ENCODE measurements around the gene MRGPRF. TPM values are rescaled to one million over a fixed set of nuclear protein-coding genes. Genes with fewer than 3 reads are reported as not detected.

Gene MRGPRF
- polyA plus RNA-seq, 1 of the 3 experiments (the other 2 are of a cell fraction), result 0.18 TPM

DNA sequence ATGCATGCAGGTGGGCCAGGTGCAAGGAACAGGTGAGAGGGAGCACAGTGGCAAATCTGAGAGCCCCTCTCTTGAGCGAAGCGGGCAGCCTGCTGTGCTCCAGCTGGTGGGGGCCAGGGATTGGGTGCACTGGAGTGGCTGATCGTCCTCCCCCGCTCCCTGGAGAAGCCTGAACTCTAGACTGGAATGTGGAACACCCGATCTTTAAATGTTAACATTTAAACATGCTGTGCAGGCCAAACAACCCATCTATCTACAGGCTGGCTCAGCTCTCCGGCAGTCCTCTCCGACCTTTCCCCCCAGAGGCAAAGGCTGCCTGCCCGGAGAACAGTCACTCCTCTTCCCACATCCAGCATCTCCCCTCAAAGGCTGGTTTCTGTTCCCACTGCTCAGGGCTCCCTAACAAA, 5.1 kb downstream of the MRGPRF start:
- Histone ChIP-seq H3K4me3 (ENCODE audit: low read depth in 2 of 2, low read length in 1 of 2) (no peak overlapping the region), H3K4me1 (ENCODE audit: control insufficient read depth in 1 of 2, insufficient read depth in 2 of 2, low read depth in 1 of 2, low read length in 1 of 2) (peaks cover 19 to 30% of the 10 kb centered on the region in 2 experiments; a peak in 3 of 4 replicates), H4K20me1 (ENCODE audit: insufficient read depth) (no peaks in the 10 kb centered on the region), H3K4me2 (peak overlapping the region; percentile 55; the same call in 1 of the 2 replicates), H3F3A (replicated peaks; ENCODE audit: insufficient read depth) (no peaks in the 10 kb centered on the region), H3K9me2 (no peaks in the 10 kb centered on the region), H2AFZ (ENCODE audit: low read depth) (0 out of 2 replicates have a peak overlapping the region, but pooled peaks have one; percentile 47), H3K79me2 (ENCODE audit: insufficient read depth) (no peaks in the 10 kb centered on the region), H3K9me3 (no peaks in the 10 kb centered on the region), H3K9ac (peak overlapping the region; percentile 38; the same call in 1 of the 2 replicates), H3K27me3 (ENCODE audit: insufficient read depth) (no peaks in the 10 kb centered on the region), H3K27ac (ENCODE audit: low read depth in 2 of 2, low read length in 1 of 2) (peak overlapping the region in 1 of 2 experiments; percentile 67; a peak in 2 of 4 replicates), H3K36me3 (replicated peaks in 1 of 2; ENCODE audit: control insufficient read depth in 1 of 2, insufficient read depth in 2 of 2, low read length in 1 of 2) (no peaks in the 10 kb centered on the region)
- DNase-seq, result no peak
- ChIA-PET CTCF (interaction anchor here (1.0 kb wide), 2 partner anchors 8 to 36 kb away, joined by 3 read pairs; no protein-coding TSS in a partner anchor), POLR2A (no interaction called here)
- TF ChIP-seq IRF3 (IDR thresholded peaks at IDR 0.05; ENCODE audit: low read depth, low read length), result no peak
- TF ChIP-seq MXI1 (IDR thresholded peaks at IDR 0.05; ENCODE audit: low read depth, low read length), result no peak
- TF ChIP-seq EZH2phosphoT487 (IDR thresholded peaks at IDR 0.05; ENCODE audit: borderline replicate concordance, low read depth), result no peak
- TF ChIP-seq, protein P1, sequence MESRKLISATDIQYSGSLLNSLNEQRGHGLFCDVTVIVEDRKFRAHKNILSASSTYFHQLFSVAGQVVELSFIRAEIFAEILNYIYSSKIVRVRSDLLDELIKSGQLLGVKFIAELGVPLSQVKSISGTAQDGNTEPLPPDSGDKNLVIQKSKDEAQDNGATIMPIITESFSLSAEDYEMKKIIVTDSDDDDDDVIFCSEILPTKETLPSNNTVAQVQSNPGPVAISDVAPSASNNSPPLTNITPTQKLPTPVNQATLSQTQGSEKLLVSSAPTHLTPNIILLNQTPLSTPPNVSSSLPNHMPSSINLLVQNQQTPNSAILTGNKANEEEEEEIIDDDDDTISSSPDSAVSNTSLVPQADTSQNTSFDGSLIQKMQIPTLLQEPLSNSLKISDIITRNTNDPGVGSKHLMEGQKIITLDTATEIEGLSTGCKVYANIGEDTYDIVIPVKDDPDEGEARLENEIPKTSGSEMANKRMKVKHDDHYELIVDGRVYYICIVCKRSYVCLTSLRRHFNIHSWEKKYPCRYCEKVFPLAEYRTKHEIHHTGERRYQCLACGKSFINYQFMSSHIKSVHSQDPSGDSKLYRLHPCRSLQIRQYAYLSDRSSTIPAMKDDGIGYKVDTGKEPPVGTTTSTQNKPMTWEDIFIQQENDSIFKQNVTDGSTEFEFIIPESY (IDR thresholded peaks at IDR 0.05; ENCODE audit: borderline replicate concordance, low read depth), result no peak
- TF ChIP-seq USF2 (IDR thresholded peaks at IDR 0.05; ENCODE audit: borderline replicate concordance, low read depth, low read length), result no peak
- TF ChIP-seq NRF1 (IDR thresholded peaks at IDR 0.05; ENCODE audit: low read depth, low read length), result no peak
- TF ChIP-seq RCOR1 (IDR thresholded peaks at IDR 0.05; ENCODE audit: low read length), result no peak
- no peak for TF ChIP-seq FOXJ3 (CRISPR knock-in tag; IDR thresholded peaks at IDR 0.05)
- TF ChIP-seq MAX (IDR thresholded peaks at IDR 0.05; ENCODE audit: low read depth), result no peak
- TF ChIP-seq SMC3 (IDR thresholded peaks at IDR 0.05; ENCODE audit: low read depth, low read length), result no peak
- TF ChIP-seq RFX5 (IDR thresholded peaks at IDR 0.05; ENCODE audit: low read length), result no peak
- no peak for TF ChIP-seq SIN3A (IDR thresholded peaks at IDR 0.05; ENCODE audit: borderline replicate concordance, low read depth, low read length)
- no peak for TF ChIP-seq CHD2 (IDR thresholded peaks at IDR 0.05; ENCODE audit: low read length, partially characterized antibody)
- no peak for TF ChIP-seq REST (IDR thresholded peaks at IDR 0.05; ENCODE audit: low read depth, low read length)
- no peak for TF ChIP-seq TEAD4 (IDR thresholded peaks at IDR 0.05; ENCODE audit: borderline replicate concordance, insufficient read depth)
- TF ChIP-seq, protein P2, sequence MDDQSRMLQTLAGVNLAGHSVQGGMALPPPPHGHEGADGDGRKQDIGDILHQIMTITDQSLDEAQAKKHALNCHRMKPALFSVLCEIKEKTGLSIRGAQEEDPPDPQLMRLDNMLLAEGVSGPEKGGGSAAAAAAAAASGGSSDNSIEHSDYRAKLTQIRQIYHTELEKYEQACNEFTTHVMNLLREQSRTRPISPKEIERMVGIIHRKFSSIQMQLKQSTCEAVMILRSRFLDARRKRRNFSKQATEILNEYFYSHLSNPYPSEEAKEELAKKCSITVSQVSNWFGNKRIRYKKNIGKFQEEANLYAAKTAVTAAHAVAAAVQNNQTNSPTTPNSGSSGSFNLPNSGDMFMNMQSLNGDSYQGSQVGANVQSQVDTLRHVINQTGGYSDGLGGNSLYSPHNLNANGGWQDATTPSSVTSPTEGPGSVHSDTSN (IDR thresholded peaks at IDR 0.05), result no peak
- WGBS (ENCODE audit: low lambda C conversion rate), result 74% methylated on average over 8 of the region's 8 CpGs

Data from SK-N-SH (cell line).